Adrenal gland (tissue), 12 donors: ENCODE measurements around the gene UTF1. TPM values are rescaled to one million over a fixed set of nuclear protein-coding genes. Genes with fewer than 3 reads are reported as not detected.

Experiments used
- DNase-seq, 7 donors: peaks; one replicate each; pipeline ENCODE4 v3.0.0-alpha.2; 2019 to 2020
- H3K27ac ChIP-seq, 5 donors: fragments of 200-600 bp; sonication (generic) in 4 of 5; 1 replicate in 3 of 5; 2 replicates in 2 of 5; pipeline versions ENCODE4 v1.5.1 to v1.8.0; 2016 to 2020; ENCODE audit warnings: mild to moderate bottlenecking in 1 of 5
- H3K27me3 ChIP-seq: fragments of 200-600 bp; 2 replicates; pipeline ENCODE4 v1.8.0; 2021
- H3K36me3 ChIP-seq, 2 donors: fragments of 200-600 bp; replicated peaks in 1 of 2; 1 replicate in 1 of 2; 2 replicates in 1 of 2; pipeline versions ENCODE4 v1.5.1 to v1.8.0; 2018 to 2022
- H3K4me1 ChIP-seq, 2 donors: fragments of 200-600 bp; replicated peaks in 1 of 2; 1 replicate in 1 of 2; 2 replicates in 1 of 2; pipeline versions ENCODE4 v1.5.1 to v1.8.0; 2018 to 2021
- H3K4me3 ChIP-seq, 4 donors: fragments of 200-600 bp; sonication (generic) in 3 of 4; one replicate each; pipeline ENCODE4 v1.5.1; 2016 to 2018
- H3K9me3 ChIP-seq, 3 donors: fragments of 200-600 bp; sonication (generic) in 1 of 3; replicated peaks in 1 of 3; 1 replicate in 2 of 3; 2 replicates in 1 of 3; pipeline versions ENCODE4 v1.5.1 to v1.8.0; 2016 to 2021
- POLR2A ChIP-seq, 2 donors: fragments of 450-650 bp; IDR thresholded peaks; one replicate each; pipeline ENCODE4 v1.6.1; 2017; ENCODE audit warnings: antibody characterized with exemption in 2 of 2, mild to moderate bottlenecking in 2 of 2, moderate library complexity in 1 of 2
- WGBS, 4 donors: extraction: QIAGEN DNeasy Blood & Tissue Kit in 2 of 4; methylation state at CpG; one replicate each; pipeline versions ENCODE4 v1.1.5 to v1.1.7; 2013 to 2017; 5-methylcytosine and 5-hydroxymethylcytosine counted together
- intact Hi-C, 2 donors: fragments of 100-400 bp; cut with DNase I; formaldehyde crosslinking; loops; one replicate each; pipeline versions ENCODE4 v1.14.1 to v1.15.0; 2022 to 2023
- polyA plus RNA-seq, 3 donors: library from polyadenylated mRNA; stranded (reverse); fragments of 200-250 nt in 2 of 3; fragments of 350-450 nt in 1 of 3; fragmentation: Illumina TruSeq in 1 of 3; extraction: RNeasy Lipid Tissue Mini Kit (QIAGEN cat#74804) in 1 of 3; gene quantifications; one replicate each; pipeline ENCODE4 v1.2.3, GENCODE V29; 2013 to 2014
- total RNA-seq, 9 donors: library from RNA; depleted of rRNA in 4 of 9; stranded (reverse); fragments of >200 nt in 4 of 9; fragments of 120-200 nt in 1 of 9; fragmentation: NEBNext Ultra II Directional in 1 of 9; extraction: Animal tissue kit (Norgen Biotek cat#: 25700) in 1 of 9; gene quantifications; one replicate each; pipeline versions ENCODE4 v1.1.0 to v1.2.4, GENCODE V29; 2013 to 2023
- TF ChIP-seq, protein P1 (sequence below), 6 experiments: fragments of 450-650 bp in 4 of 6; fragments of 200-600 bp in 2 of 6; sonication (generic) in 1 of 6; IDR thresholded peaks; 1 replicate in 5 of 6; 2 replicates in 1 of 6; pipeline versions ENCODE4 v1.5.1 to v1.8.0; 2016 to 2021; ENCODE audit warnings: antibody characterized with exemption in 6 of 6, mild to moderate bottlenecking in 2 of 6, moderate library complexity in 1 of 6
- donor health status: healthy with polysubstance abuse.
- donor health status: Bipolar disorder and iron deficiency.
- donor health status: DM: yes; HTN: yes; CAD: no.
- donor health status: DM: no; HTN: no; CAD: no.
- donor health status: DM: no; HTN: no; CAD: no.
- donor health status: DM: yes; HTN: yes; CAD: no.

Gene UTF1
- total and polyA plus RNA-seq, 12 donors, result 0.19 to 0.24 TPM; not detected in 10

DNA sequence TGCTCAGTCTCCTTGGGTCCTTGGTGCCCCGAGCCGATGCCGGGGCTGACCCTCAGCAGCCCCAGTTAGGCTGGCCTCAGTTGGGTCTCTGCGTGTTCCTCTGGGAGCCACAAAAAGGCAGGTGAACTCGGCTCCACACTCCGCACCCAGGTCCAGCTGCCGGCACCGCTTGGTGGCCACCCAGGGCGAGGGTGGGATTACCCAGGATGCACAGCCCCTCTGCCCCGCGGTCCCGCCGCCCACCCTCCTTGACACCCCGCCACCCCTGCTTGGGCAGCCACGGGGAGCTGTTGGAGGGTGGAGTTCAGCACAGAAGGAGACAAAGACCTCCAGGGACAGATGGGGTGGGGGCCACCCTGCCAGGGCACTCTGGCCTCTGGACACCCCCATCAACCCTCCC lies 25.3 kb downstream of the UTF1 start:
- no peaks in the 10 kb centered on the region for H3K27me3 ChIP-seq
- no peak overlapping the region for H3K4me3 ChIP-seq
- TF ChIP-seq POLR2A (IDR thresholded peaks at IDR 0.05), result no peak
- TF ChIP-seq, protein P1, sequence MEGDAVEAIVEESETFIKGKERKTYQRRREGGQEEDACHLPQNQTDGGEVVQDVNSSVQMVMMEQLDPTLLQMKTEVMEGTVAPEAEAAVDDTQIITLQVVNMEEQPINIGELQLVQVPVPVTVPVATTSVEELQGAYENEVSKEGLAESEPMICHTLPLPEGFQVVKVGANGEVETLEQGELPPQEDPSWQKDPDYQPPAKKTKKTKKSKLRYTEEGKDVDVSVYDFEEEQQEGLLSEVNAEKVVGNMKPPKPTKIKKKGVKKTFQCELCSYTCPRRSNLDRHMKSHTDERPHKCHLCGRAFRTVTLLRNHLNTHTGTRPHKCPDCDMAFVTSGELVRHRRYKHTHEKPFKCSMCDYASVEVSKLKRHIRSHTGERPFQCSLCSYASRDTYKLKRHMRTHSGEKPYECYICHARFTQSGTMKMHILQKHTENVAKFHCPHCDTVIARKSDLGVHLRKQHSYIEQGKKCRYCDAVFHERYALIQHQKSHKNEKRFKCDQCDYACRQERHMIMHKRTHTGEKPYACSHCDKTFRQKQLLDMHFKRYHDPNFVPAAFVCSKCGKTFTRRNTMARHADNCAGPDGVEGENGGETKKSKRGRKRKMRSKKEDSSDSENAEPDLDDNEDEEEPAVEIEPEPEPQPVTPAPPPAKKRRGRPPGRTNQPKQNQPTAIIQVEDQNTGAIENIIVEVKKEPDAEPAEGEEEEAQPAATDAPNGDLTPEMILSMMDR (IDR thresholded peaks at IDR 0.05), result no peak
- intact Hi-C loops, result no loop called here
- H3K4me1 ChIP-seq, result peaks cover 39 to 65% of the 10 kb centered on the region in 2 donors
- peak overlapping the region in 3 of 5 donors; percentile 80 to 87 (median 85) for H3K27ac ChIP-seq
- no peak for DNase-seq
- H3K9me3 ChIP-seq, result no peaks in the 10 kb centered on the region
- 40 to 87% (median 87%) methylated on average over 2 to 15 of the region's 15 CpGs; no CpG with 5 or more reads in 1 of the 4 donors for WGBS, 4 donors
- H3K36me3 ChIP-seq, result no peaks in the 10 kb centered on the region

- Histone ChIP-seq H3K27me3 (no peaks in the 10 kb centered on the region), H3K27ac (peak overlapping the region in 4 of 5 donors; percentile 82 to 96 (median 88)), H3K36me3 (no peaks in the 10 kb centered on the region), H3K4me1 (peaks cover 24 to 64% of the 10 kb centered on the region in 2 donors), H3K4me3 (peak overlapping the region in 1 of 4 donors; percentile 9), H3K9me3 (no peaks in the 10 kb centered on the region)
- peak; percentile 69 to 80 (median 79) for DNase-seq
- WGBS, 4 donors, result 16 to 19% (median 17%) methylated on average over 19 to 27 of the region's 27 CpGs
- intact Hi-C loops, result no loop called here
- TF ChIP-seq, protein P1 (IDR thresholded peaks at IDR 0.05), result peak; percentile 16 to 44 (median 22)
- TF ChIP-seq POLR2A (IDR thresholded peaks at IDR 0.05), result peak in 1 of 2 donors; percentile 26
Observed at GRCh38 chr10:133257489-133258065, 27.6 kb downstream of the UTF1 start.

GRCh38 chr10:133258066-133258817 lies 28.2 kb downstream of the UTF1 start:
- Histone ChIP-seq H3K4me3 (no peak overlapping the region), H3K36me3 (no peaks in the 10 kb centered on the region), H3K27me3 (no peaks in the 10 kb centered on the region), H3K4me1 (peaks cover 22 to 62% of the 10 kb centered on the region in 2 donors), H3K9me3 (no peaks in the 10 kb centered on the region), H3K27ac (peak overlapping the region in 4 of 5 donors; percentile 82 to 96 (median 88))
- 70 to 100% (median 88%) methylated on average over 1 to 21 of the region's 21 CpGs for WGBS, 4 donors
- TF ChIP-seq, protein P1 (IDR thresholded peaks at IDR 0.05), result no peak
- no peak for TF ChIP-seq POLR2A (IDR thresholded peaks at IDR 0.05)
- intact Hi-C loops, result no loop called here
- peak in 2 of 7 donors; percentile 50 to 62 for DNase-seq

DNA sequence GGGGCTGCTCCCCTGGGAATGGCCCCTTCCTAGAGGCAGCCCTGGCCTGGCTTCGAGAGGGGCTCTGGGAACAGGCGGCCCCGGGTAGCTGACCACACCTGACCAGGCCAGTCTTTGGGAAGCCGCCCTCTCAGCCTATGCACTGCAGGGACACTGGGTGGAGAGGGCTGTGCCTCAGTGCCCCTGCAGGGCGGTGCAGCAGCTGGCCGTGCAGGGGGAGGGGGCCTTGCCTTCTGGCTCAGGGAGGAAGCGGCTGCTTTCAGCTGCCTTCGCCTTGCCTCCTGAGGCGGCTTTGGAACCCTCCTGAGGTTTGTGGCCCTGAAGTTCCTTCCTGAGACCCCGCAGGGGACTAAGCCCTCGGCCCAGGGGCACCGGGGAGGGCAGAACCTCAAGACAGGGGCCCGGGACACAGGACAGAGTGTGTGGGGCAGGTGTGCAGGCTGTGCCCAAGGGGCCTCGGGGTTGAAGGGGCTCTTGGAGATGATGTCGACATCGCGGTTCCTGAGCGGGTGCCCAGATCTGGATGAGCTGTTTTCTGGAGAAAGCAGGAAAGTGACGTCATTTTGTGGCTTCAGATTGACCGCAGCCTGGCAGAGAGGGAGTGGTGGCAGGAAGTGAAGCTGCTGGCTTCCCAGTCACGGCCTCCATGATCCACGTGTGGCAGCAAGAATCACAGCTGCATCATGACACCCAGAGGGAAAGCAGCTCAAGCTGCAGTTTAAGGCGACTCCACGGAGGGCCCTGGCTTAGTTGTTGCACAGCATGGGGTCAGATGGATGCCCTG lies 29.0 kb downstream of the UTF1 start:
- TF ChIP-seq POLR2A (IDR thresholded peaks at IDR 0.05), result peak in 1 of 2 donors; percentile 75
- TF ChIP-seq, protein P1 (IDR thresholded peaks at IDR 0.05), result no peak
- Histone ChIP-seq H3K27ac (peak overlapping the region; percentile 70 to 96 (median 87)), H3K4me3 (no peak overlapping the region), H3K4me1 (peaks cover 16 to 54% of the 10 kb centered on the region in 2 donors), H3K36me3 (no peaks in the 10 kb centered on the region), H3K27me3 (no peaks in the 10 kb centered on the region), H3K9me3 (no peaks in the 10 kb centered on the region)
- peak; percentile 89 to 97 (median 95) for DNase-seq
- WGBS, 4 donors, result 37 to 56% (median 50%) methylated on average over 12 to 24 of the region's 24 CpGs
- intact Hi-C loops, result no loop called here
